ACC112 (cell line): ENCODE measurements around the gene MAP3K14.
"Not testable (repeated sequence)": the region's sequence is repeated elsewhere in the genome, so short reads cannot be mapped to it uniquely, and the experiment has no call there.

ENCODE experiments used
- H2AFZ ChIP-seq: fragments of 200-600 bp; sonication (generic); one replicate; pipeline ENCODE4 v1.6.0; 2017; ENCODE audit warnings: antibody characterized with exemption, low read length; ENCODE audit not compliant: unreplicated experiment
- H3K27ac ChIP-seq: fragments of 200-600 bp; sonication (generic); 2 replicates; pipeline ENCODE4 v1.5.1; 2014; ENCODE audit warnings: low read depth, mild to moderate bottlenecking, antibody characterized with exemption, low read length, moderate library complexity
- H3K27me3 ChIP-seq: fragments of 200-600 bp; sonication (generic); 2 replicates; pipeline ENCODE4 v1.6.1; 2014; ENCODE audit warnings: mild to moderate bottlenecking, antibody characterized with exemption, low read length, moderate library complexity, mixed read lengths; ENCODE audit not compliant: insufficient read depth
- H3K36me3 ChIP-seq: fragments of 200-600 bp; sonication (generic); 2 replicates; pipeline ENCODE4 v1.6.1; 2016; ENCODE audit warnings: mild to moderate bottlenecking, antibody characterized with exemption, low read length, moderate library complexity, mixed read lengths; ENCODE audit not compliant: insufficient read depth
- H3K4me1 ChIP-seq: fragments of 200-600 bp; sonication (generic); one replicate; pipeline ENCODE4 v1.6.1; 2016; ENCODE audit warnings: low read length, mixed read lengths; ENCODE audit not compliant: insufficient read depth, unreplicated experiment, control insufficient read depth
- H3K4me3 ChIP-seq: fragments of 200-600 bp; sonication (generic); 2 replicates; pipeline ENCODE4 v1.5.1; 2014; ENCODE audit warnings: mild to moderate bottlenecking, low read depth, low read length
- H3K79me2 ChIP-seq: fragments of 200-600 bp; sonication (generic); one replicate; pipeline ENCODE4 v1.6.0; 2016; ENCODE audit warnings: low read length; ENCODE audit not compliant: control insufficient read depth, unreplicated experiment, insufficient read depth

Gene MAP3K14

GRCh38 chr17:45253879-45254278 is 62.9 kb downstream of the MAP3K14 start:
- no peak overlapping the region for H2AFZ ChIP-seq
- no peak overlapping the region for H3K4me3 ChIP-seq
- no peaks in the 10 kb centered on the region for H3K27me3 ChIP-seq
- H3K27ac ChIP-seq = no peak overlapping the region
- H3K79me2 ChIP-seq = no peaks in the 10 kb centered on the region
- no peaks in the 10 kb centered on the region for H3K4me1 ChIP-seq
- no peaks in the 10 kb centered on the region for H3K36me3 ChIP-seq

- not testable (repeated sequence) for H3K36me3 ChIP-seq, H3K27me3 ChIP-seq, H2AFZ ChIP-seq, H3K79me2 ChIP-seq, H3K27ac ChIP-seq, H3K4me3 ChIP-seq, H3K4me1 ChIP-seq
Observed at GRCh38 chr17:45253237-45253636, 63.6 kb downstream of the MAP3K14 start.

- Histone ChIP-seq H3K79me2 (no peaks in the 10 kb centered on the region), H3K36me3 (no peaks in the 10 kb centered on the region), H3K4me3 (no peak overlapping the region), H3K4me1 (no peaks in the 10 kb centered on the region), H3K27ac (no peak overlapping the region), H2AFZ (no peak overlapping the region), H3K27me3 (no peaks in the 10 kb centered on the region)
Observed at GRCh38 chr17:45251931-45252330, 64.9 kb downstream of the MAP3K14 start.

- peaks cover 7% of the 10 kb centered on the region for H3K4me1 ChIP-seq
- H3K36me3 ChIP-seq = no peaks in the 10 kb centered on the region
- peak overlapping the region; percentile 74 for H3K4me3 ChIP-seq
- H3K27ac ChIP-seq = no peak overlapping the region
- no peaks in the 10 kb centered on the region for H3K79me2 ChIP-seq
- H3K27me3 ChIP-seq = no peaks in the 10 kb centered on the region
- H2AFZ ChIP-seq = peak overlapping the region; percentile 86
Observed at GRCh38 chr17:45248132-45248957, 68.5 kb downstream of the MAP3K14 start.

- no peaks in the 10 kb centered on the region for H3K36me3 ChIP-seq
- no peaks in the 10 kb centered on the region for H3K27me3 ChIP-seq
- peak overlapping the region; percentile 86 for H2AFZ ChIP-seq
- H3K4me1 ChIP-seq = peaks cover 7% of the 10 kb centered on the region
- H3K79me2 ChIP-seq = no peaks in the 10 kb centered on the region
- no peak overlapping the region for H3K27ac ChIP-seq
- peak overlapping the region; percentile 74 for H3K4me3 ChIP-seq
Observed at GRCh38 chr17:45247429-45248131, 69.2 kb downstream of the MAP3K14 start.

- Histone ChIP-seq H3K36me3 (no peaks in the 10 kb centered on the region), H3K79me2 (no peaks in the 10 kb centered on the region), H3K4me3 (peak overlapping the region; percentile 74), H3K4me1 (peaks cover 7% of the 10 kb centered on the region), H2AFZ (peak overlapping the region; percentile 86), H3K27me3 (no peaks in the 10 kb centered on the region), H3K27ac (no peak overlapping the region)
Observed at GRCh38 chr17:45246861-45247428, 69.9 kb downstream of the MAP3K14 start.

GRCh38 chr17:45246338-45246737 is 70.5 kb downstream of the MAP3K14 start:
- Histone ChIP-seq H3K79me2 (no peaks in the 10 kb centered on the region), H3K27me3 (no peaks in the 10 kb centered on the region), H2AFZ (no peak overlapping the region), H3K27ac (no peak overlapping the region), H3K36me3 (no peaks in the 10 kb centered on the region), H3K4me1 (peaks cover 7% of the 10 kb centered on the region), H3K4me3 (peak overlapping the region; percentile 74)

- no peaks in the 10 kb centered on the region for H3K36me3 ChIP-seq
- no peak overlapping the region for H3K27ac ChIP-seq
- no peaks in the 10 kb centered on the region for H3K27me3 ChIP-seq
Observed at GRCh38 chr17:45244725-45245656, 71.8 kb downstream of the MAP3K14 start.

GRCh38 chr17:45243750-45244149 is 73.1 kb downstream of the MAP3K14 start:
- no peaks in the 10 kb centered on the region for H3K36me3 ChIP-seq
- H3K4me1 ChIP-seq = peaks cover 7% of the 10 kb centered on the region
- H2AFZ ChIP-seq = no peak overlapping the region
- no peak overlapping the region for H3K4me3 ChIP-seq
- H3K27ac ChIP-seq = no peak overlapping the region
- H3K27me3 ChIP-seq = no peaks in the 10 kb centered on the region
- H3K79me2 ChIP-seq = no peaks in the 10 kb centered on the region

More at GRCh38 chr17:45244725-45245656, 71.8 kb downstream of the MAP3K14 start:
- Histone ChIP-seq H3K79me2 (no peaks in the 10 kb centered on the region), H2AFZ (no peak overlapping the region), H3K4me3 (no peak overlapping the region), H3K4me1 (peaks cover 7% of the 10 kb centered on the region)

GRCh38 chr17:45242029-45242414 is 74.8 kb downstream of the MAP3K14 start:
- H3K4me3 ChIP-seq = no peak overlapping the region
- no peak overlapping the region for H3K27ac ChIP-seq
- no peak overlapping the region for H2AFZ ChIP-seq
- H3K4me1 ChIP-seq = peaks cover 7% of the 10 kb centered on the region
- H3K79me2 ChIP-seq = no peaks in the 10 kb centered on the region
- no peaks in the 10 kb centered on the region for H3K27me3 ChIP-seq
- H3K36me3 ChIP-seq = no peaks in the 10 kb centered on the region
